ENCODE data around the gene BRSK2. TPM values are rescaled to one million over a fixed set of nuclear protein-coding genes. Genes with fewer than 3 reads are reported as not detected.

The BRSK2 gene
- total RNA-seq, 2 experiments from 2014 or later, result 0.96 to 1.2 TPM

DNA sequence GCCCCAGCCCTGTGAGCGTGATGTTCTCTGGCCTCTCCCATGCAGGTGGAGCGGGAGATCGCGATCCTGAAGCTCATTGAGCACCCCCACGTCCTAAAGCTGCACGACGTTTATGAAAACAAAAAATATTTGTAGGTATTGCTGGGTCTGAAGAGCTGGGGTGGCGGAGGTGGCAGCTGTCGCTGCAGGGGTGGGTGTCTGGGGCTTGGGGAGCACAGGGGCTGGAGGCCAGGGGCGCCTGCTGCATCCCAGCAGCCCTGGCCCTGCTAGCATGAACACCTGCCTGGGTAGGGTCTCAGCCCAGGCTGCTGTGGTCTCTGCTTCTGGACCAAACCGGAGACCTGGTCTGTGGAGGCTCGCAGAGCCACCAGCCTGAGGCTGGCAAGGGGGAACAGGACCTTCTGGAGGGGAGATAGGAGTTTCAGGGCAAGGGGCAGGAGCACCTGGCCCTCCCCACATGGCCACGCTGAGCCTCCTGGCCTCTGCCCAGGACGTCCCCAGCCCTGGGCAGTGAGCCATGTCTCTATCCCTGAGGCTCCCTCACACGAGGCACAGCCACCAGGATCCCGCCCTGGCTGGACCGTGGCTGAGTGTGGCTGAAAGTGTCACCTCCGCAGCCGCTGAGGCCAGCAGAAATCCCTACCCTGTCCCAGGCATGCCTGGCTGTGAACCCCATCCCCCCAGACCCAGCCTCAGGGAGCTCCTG, 48.7 kb downstream of the BRSK2 start:
- no peaks in the 10 kb centered on the region for H3K4me1 Mint-ChIP-seq
- intact Hi-C loops (cut with DNase I, micrococcal nuclease), result no loop called here
- no peak for ATAC-seq
- no peak for DNase-seq
- no peaks in the 10 kb centered on the region for H3K9me3 Mint-ChIP-seq (ENCODE audit: low read depth)
- ChIA-PET POLR2A (no interaction called here), CTCF (no interaction called here)
- no peak overlapping the region for H3K4me3 Mint-ChIP-seq
- H3K27me3 Mint-ChIP-seq, result no peaks in the 10 kb centered on the region
- no peaks in the 10 kb centered on the region for H3K36me3 Mint-ChIP-seq (ENCODE audit: low read depth)
- H3K27ac Mint-ChIP-seq, result no peak overlapping the region

- POLR2A ChIA-PET, result no interaction called here
- Mint-ChIP-seq H3K4me3 (no peak overlapping the region), H3K4me1 (no peaks in the 10 kb centered on the region), H3K27ac (no peak overlapping the region), H3K27me3 (no peaks in the 10 kb centered on the region), H3K36me3 (ENCODE audit: low read depth) (no peaks in the 10 kb centered on the region), H3K9me3 (ENCODE audit: low read depth) (no peaks in the 10 kb centered on the region)
- DNase-seq (no peak), ATAC-seq (no peak)
- intact Hi-C loops (cut with DNase I, micrococcal nuclease), result no loop called here
- CTCF ChIA-PET, result no interaction called here
These were observed 49.2 kb downstream of the BRSK2 start for GRCh38 chr11:1438967-1439330.

GRCh38 chr11:1439341-1439740, 49.6 kb downstream of the BRSK2 start:
- ChIA-PET CTCF (interaction anchor here (0.6 kb wide), 1 partner anchor 41 kb away, joined by 3 read pairs; no protein-coding TSS in a partner anchor), POLR2A (no interaction called here)
- Mint-ChIP-seq H3K36me3 (ENCODE audit: low read depth) (no peaks in the 10 kb centered on the region), H3K27me3 (no peaks in the 10 kb centered on the region), H3K27ac (no peak overlapping the region), H3K4me1 (no peaks in the 10 kb centered on the region), H3K9me3 (ENCODE audit: low read depth) (no peaks in the 10 kb centered on the region), H3K4me3 (no peak overlapping the region)
- DNase-seq (no peak), ATAC-seq (no peak)
- intact Hi-C loops (cut with DNase I, micrococcal nuclease), result no loop called here

GRCh38 chr11:1440066-1440465, 50.3 kb downstream of the BRSK2 start:
- no peaks in the 10 kb centered on the region for H3K4me1 Mint-ChIP-seq
- H3K36me3 Mint-ChIP-seq (ENCODE audit: low read depth), result no peaks in the 10 kb centered on the region
- DNase-seq (no peak), ATAC-seq (no peak)
- ChIA-PET CTCF (no interaction called here), POLR2A (no interaction called here)
- no peaks in the 10 kb centered on the region for H3K9me3 Mint-ChIP-seq (ENCODE audit: low read depth)
- no peaks in the 10 kb centered on the region for H3K27me3 Mint-ChIP-seq
- no peak overlapping the region for H3K27ac Mint-ChIP-seq
- no peak overlapping the region for H3K4me3 Mint-ChIP-seq
- intact Hi-C loops (cut with DNase I, micrococcal nuclease), result no loop called here

DNA sequence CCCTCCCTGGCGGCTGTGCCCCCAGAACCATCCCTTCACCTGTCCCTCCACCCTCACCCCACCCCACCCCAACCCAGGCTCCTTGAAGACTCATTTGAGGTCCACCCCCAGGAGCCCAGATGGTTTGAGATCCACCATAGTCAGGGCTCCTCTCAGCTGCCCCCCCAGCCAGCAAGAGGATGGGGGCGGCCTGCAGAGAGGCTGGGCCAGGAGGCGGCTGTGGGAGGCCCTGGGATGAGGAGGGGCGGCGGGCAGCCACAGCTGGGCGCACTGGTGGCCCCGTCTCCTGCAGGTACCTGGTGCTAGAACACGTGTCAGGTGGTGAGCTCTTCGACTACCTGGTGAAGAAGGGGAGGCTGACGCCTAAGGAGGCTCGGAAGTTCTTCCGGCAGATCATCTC, 50.8 kb downstream of the BRSK2 start:
- H3K9me3 Mint-ChIP-seq (ENCODE audit: low read depth), result no peaks in the 10 kb centered on the region
- intact Hi-C loops (cut with DNase I, micrococcal nuclease), result no loop called here
- DNase-seq, result no peak
- CTCF ChIA-PET, result no interaction called here
- POLR2A ChIA-PET, result no interaction called here
- no peaks in the 10 kb centered on the region for H3K4me1 Mint-ChIP-seq
- no peaks in the 10 kb centered on the region for H3K36me3 Mint-ChIP-seq (ENCODE audit: low read depth)
- no peak overlapping the region for H3K27ac Mint-ChIP-seq
- no peak overlapping the region for H3K4me3 Mint-ChIP-seq
- no peaks in the 10 kb centered on the region for H3K27me3 Mint-ChIP-seq
- no peak for ATAC-seq

GRCh38 chr11:1442163-1442562, 52.4 kb downstream of the BRSK2 start:
- Mint-ChIP-seq H3K4me1 (no peaks in the 10 kb centered on the region), H3K27ac (no peak overlapping the region), H3K4me3 (no peak overlapping the region), H3K9me3 (ENCODE audit: low read depth) (no peaks in the 10 kb centered on the region), H3K27me3 (no peaks in the 10 kb centered on the region), H3K36me3 (ENCODE audit: low read depth) (no peaks in the 10 kb centered on the region)
- ATAC-seq (no peak), DNase-seq (no peak)
- intact Hi-C loops (cut with DNase I, micrococcal nuclease), result no loop called here
- ChIA-PET CTCF (no interaction called here), POLR2A (no interaction called here)

GRCh38 chr11:1442807-1443366, 53.2 kb downstream of the BRSK2 start:
- ChIA-PET CTCF (no interaction called here), POLR2A (no interaction called here)
- DNase-seq (no peak), ATAC-seq (no peak)
- Mint-ChIP-seq H3K4me1 (no peaks in the 10 kb centered on the region), H3K27me3 (no peaks in the 10 kb centered on the region), H3K36me3 (ENCODE audit: low read depth) (no peaks in the 10 kb centered on the region), H3K4me3 (no peak overlapping the region), H3K27ac (no peak overlapping the region), H3K9me3 (ENCODE audit: low read depth) (no peaks in the 10 kb centered on the region)
- intact Hi-C loops (cut with DNase I, micrococcal nuclease), result no loop called here

DNA sequence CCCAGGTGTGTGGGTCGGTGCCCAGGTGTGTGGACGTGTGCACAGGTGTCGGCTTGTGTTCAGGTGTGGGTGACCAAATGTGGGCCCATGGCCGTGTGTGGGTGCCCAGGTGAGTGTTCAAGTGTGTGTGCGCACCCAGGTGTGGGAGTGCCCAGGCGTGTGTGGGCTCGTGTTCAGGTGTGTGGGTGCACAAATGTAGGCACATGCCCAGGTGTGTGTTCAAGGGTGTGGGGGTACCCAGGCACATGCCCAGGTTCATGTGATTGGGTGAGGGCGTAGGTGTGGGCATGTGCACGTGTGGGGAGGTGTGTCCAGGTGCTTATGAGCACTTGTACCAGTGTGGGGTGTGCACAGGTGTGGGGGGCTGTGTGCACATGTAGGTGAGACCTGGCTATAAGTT, 54.0 kb downstream of the BRSK2 start:
- POLR2A ChIA-PET, result no interaction called here
- no peak overlapping the region for H3K4me3 Mint-ChIP-seq

GRCh38 chr11:1444321-1444720, 54.6 kb downstream of the BRSK2 start:
- Mint-ChIP-seq H3K27ac (no peak overlapping the region), H3K4me3 (no peak overlapping the region), H3K4me1 (no peaks in the 10 kb centered on the region), H3K9me3 (ENCODE audit: low read depth) (no peaks in the 10 kb centered on the region), H3K36me3 (ENCODE audit: low read depth) (no peaks in the 10 kb centered on the region), H3K27me3 (no peaks in the 10 kb centered on the region)
- ChIA-PET POLR2A (no interaction called here), CTCF (interaction anchor here (0.5 kb wide), 1 partner anchor 138 kb away, joined by 3 read pairs; no protein-coding TSS in a partner anchor)
- ATAC-seq (no peak), DNase-seq (no peak)
- intact Hi-C loops (cut with DNase I, micrococcal nuclease), result no loop called here

More for the DNA sequence above, 54.0 kb downstream of the BRSK2 start:
- no peaks in the 10 kb centered on the region for H3K27me3 Mint-ChIP-seq
- CTCF ChIA-PET, result no interaction called here
- DNase-seq, result no peak
- no peaks in the 10 kb centered on the region for H3K9me3 Mint-ChIP-seq (ENCODE audit: low read depth)
- H3K27ac Mint-ChIP-seq, result no peak overlapping the region
- H3K36me3 Mint-ChIP-seq (ENCODE audit: low read depth), result no peaks in the 10 kb centered on the region
- ATAC-seq, result no peak
- intact Hi-C loops (cut with DNase I, micrococcal nuclease), result no loop called here
- no peaks in the 10 kb centered on the region for H3K4me1 Mint-ChIP-seq

- POLR2A ChIA-PET, result no interaction called here
- CTCF ChIA-PET, result interaction anchor here (0.5 kb wide), 1 partner anchor 137 kb away, joined by 3 read pairs; no protein-coding TSS in a partner anchor
- H3K9me3 Mint-ChIP-seq (ENCODE audit: low read depth), result no peaks in the 10 kb centered on the region
- no peaks in the 10 kb centered on the region for H3K4me1 Mint-ChIP-seq
- no peak overlapping the region for H3K4me3 Mint-ChIP-seq
- DNase-seq (no peak), ATAC-seq (no peak)
- intact Hi-C loops (cut with DNase I, micrococcal nuclease), result no loop called here
- no peaks in the 10 kb centered on the region for H3K27me3 Mint-ChIP-seq
- no peak overlapping the region for H3K27ac Mint-ChIP-seq
- H3K36me3 Mint-ChIP-seq (ENCODE audit: low read depth), result no peaks in the 10 kb centered on the region
These were observed 55.2 kb downstream of the BRSK2 start for GRCh38 chr11:1444823-1445422.

DNA sequence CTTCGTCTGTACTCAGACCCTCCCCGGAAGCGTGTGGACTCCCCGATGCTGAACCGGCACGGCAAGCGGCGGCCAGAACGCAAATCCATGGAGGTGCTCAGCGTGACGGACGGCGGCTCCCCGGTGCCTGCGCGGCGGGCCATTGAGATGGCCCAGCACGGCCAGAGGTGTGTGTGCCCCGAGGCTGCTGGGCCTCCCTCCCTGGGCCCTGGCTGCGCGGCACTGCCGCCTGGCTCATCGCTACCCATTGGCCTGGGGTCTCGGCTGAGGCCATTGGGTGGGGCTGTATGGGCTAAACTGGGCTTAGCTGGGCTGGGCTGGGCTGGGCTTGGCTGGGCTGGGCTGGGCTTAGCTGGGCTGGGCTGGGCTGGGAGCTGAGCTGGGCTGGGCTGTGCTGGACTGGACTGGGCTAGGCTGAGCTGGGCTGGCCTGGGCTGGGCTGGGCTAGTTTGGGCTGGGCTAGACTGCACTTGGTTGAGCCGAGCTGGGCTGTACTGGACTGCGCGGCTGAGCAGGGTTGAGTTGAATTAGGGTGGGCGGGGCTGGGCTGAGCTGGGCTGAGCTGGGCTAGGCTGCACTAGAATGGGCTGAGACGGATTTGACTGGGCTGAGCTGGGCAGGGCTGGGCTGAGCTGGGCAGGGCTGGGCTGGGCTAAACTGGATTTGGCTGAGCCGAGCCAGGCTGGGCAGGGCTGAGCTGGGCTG, 56.2 kb downstream of the BRSK2 start:
- Mint-ChIP-seq H3K36me3 (ENCODE audit: low read depth) (no peaks in the 10 kb centered on the region), H3K27ac (no peak overlapping the region), H3K4me3 (no peak overlapping the region), H3K27me3 (no peaks in the 10 kb centered on the region), H3K9me3 (ENCODE audit: low read depth) (no peaks in the 10 kb centered on the region), H3K4me1 (no peaks in the 10 kb centered on the region)
- POLR2A ChIA-PET, result no interaction called here
- no peak for ATAC-seq
- intact Hi-C loops (cut with DNase I, micrococcal nuclease), result no loop called here
- no peak for DNase-seq
- CTCF ChIA-PET, result no interaction called here

- ChIA-PET POLR2A (no interaction called here), CTCF (interaction anchor here (0.6 kb wide), 2 partner anchors 31 to 503 kb away, joined by 3 read pairs; no protein-coding TSS in a partner anchor)
- Mint-ChIP-seq H3K4me3 (no peak overlapping the region), H3K4me1 (no peaks in the 10 kb centered on the region), H3K27me3 (no peaks in the 10 kb centered on the region), H3K27ac (no peak overlapping the region), H3K9me3 (ENCODE audit: low read depth) (no peaks in the 10 kb centered on the region), H3K36me3 (ENCODE audit: low read depth) (no peaks in the 10 kb centered on the region)
- DNase-seq, result no peak
- intact Hi-C loops (cut with DNase I, micrococcal nuclease), result no loop called here
- no peak for ATAC-seq
These were observed 56.9 kb downstream of the BRSK2 start for GRCh38 chr11:1446623-1447022.
